Bronchial epithelial cell (primary cell): ENCODE measurements around the gene UCHL1. TPM values are rescaled to one million over a fixed set of nuclear protein-coding genes. Genes with fewer than 3 reads are reported as not detected.

ENCODE experiments used
- DNase-seq: peaks from one replicate; pipeline ENCODE4 v3.0.0-alpha.2; 2010; ENCODE audit warnings: low read depth
- FAIRE-seq: peaks from 2 replicates; lab custom pipeline; 2011; peaks lifted over from hg19 to GRCh38; lab: Jason Lieb, UNC
- H3K27me3 ChIP-seq: 2 replicates; pipeline ENCODE4 v1.5.1; 2011; ENCODE audit warnings: low read length; ENCODE audit not compliant: control insufficient read depth, insufficient read depth
- H3K36me3 ChIP-seq: 2 replicates; pipeline ENCODE4 v1.5.1; 2011; ENCODE audit warnings: low read length; ENCODE audit not compliant: control insufficient read depth, insufficient read depth
- H3K4me3 ChIP-seq: 2 replicates; pipeline ENCODE4 v1.5.1; 2011; ENCODE audit warnings: mild to moderate bottlenecking, low read depth, low read length, control low read depth
- CTCF ChIP-seq: IDR thresholded peaks from 2 replicates; pipeline ENCODE4 v1.5.1; 2011; ENCODE audit warnings: mild to moderate bottlenecking, moderate library complexity, low read length, control low read depth, inconsistent platforms; ENCODE audit not compliant: insufficient read depth, severe bottlenecking
- total RNA-seq: library from RNA; depleted of rRNA; stranded (reverse); fragments of >200 nt; gene quantifications from 2 replicates; pipeline ENCODE4 v1.2.1, GENCODE V29; 2014

UCHL1 gene
- total RNA-seq, 1 donor from 2014 or later: 28.4 TPM

- Histone ChIP-seq H3K27me3 (no peaks in the 10 kb centered on the region), H3K4me3 (no peak overlapping the region), H3K36me3 (no peaks in the 10 kb centered on the region)
- FAIRE-seq (no peak), DNase-seq (no peak)
- TF ChIP-seq CTCF: no peak
These were observed 33.8 kb downstream of the UCHL1 start for GRCh38 chr4:41290479-41290878.

GRCh38 chr4:41294445-41295062 is 37.8 kb downstream of the UCHL1 start:
- Histone ChIP-seq H3K27me3 (no peaks in the 10 kb centered on the region), H3K36me3 (no peaks in the 10 kb centered on the region), H3K4me3 (no peak overlapping the region)
- TF ChIP-seq CTCF: no peak
- FAIRE-seq (peak; percentile 40), DNase-seq (no peak)

GRCh38 chr4:41296995-41297394 is 40.3 kb downstream of the UCHL1 start:
- Histone ChIP-seq H3K4me3 (no peak overlapping the region), H3K27me3 (no peaks in the 10 kb centered on the region), H3K36me3 (no peaks in the 10 kb centered on the region)
- FAIRE-seq (no peak), DNase-seq (peak; percentile 70)
- TF ChIP-seq CTCF: no peak

GRCh38 chr4:41297832-41298231 is 41.1 kb downstream of the UCHL1 start:
- H3K27me3 ChIP-seq: no peaks in the 10 kb centered on the region
- H3K36me3 ChIP-seq: no peaks in the 10 kb centered on the region
- DNase-seq (no peak), FAIRE-seq (no peak)
- TF ChIP-seq CTCF: no peak
- no peak overlapping the region for H3K4me3 ChIP-seq

- FAIRE-seq (no peak), DNase-seq (no peak)
- no peaks in the 10 kb centered on the region for H3K27me3 ChIP-seq
- no peak for TF ChIP-seq CTCF
- no peak overlapping the region for H3K4me3 ChIP-seq
- H3K36me3 ChIP-seq: no peaks in the 10 kb centered on the region
These were observed 42.8 kb downstream of the UCHL1 start for GRCh38 chr4:41299486-41299885.

- Histone ChIP-seq H3K27me3 (no peaks in the 10 kb centered on the region), H3K4me3 (no peak overlapping the region), H3K36me3 (no peaks in the 10 kb centered on the region)
- DNase-seq (no peak), FAIRE-seq (no peak)
- TF ChIP-seq CTCF: no peak
These were observed 44.4 kb downstream of the UCHL1 start for GRCh38 chr4:41301137-41301536.
